HUES64 (cell line): ENCODE results near the gene MARCHF4.
"Not testable (repeated sequence)": the region's sequence is repeated elsewhere in the genome, so short reads cannot be mapped to it uniquely, and the experiment has no call there.

Experiments used
- H3K27ac ChIP-seq: 2 replicates; pipeline ENCODE4 v1.7.0; 2013; ENCODE audit warnings: low read depth, low read length, inconsistent platforms
- H3K27me3 ChIP-seq: 2 replicates; pipeline ENCODE4 v1.6.1; 2013; ENCODE audit warnings: mild to moderate bottlenecking, low read length; ENCODE audit not compliant: insufficient read depth
- H3K36me3 ChIP-seq: 2 replicates; pipeline ENCODE4 v1.6.1; 2013; ENCODE audit warnings: mild to moderate bottlenecking, low read length; ENCODE audit not compliant: insufficient read depth
- H3K4me1 ChIP-seq: 2 replicates; pipeline ENCODE4 v1.6.1; 2013; ENCODE audit warnings: mild to moderate bottlenecking, low read length, moderate library complexity; ENCODE audit not compliant: insufficient read depth
- H3K4me3 ChIP-seq: 2 replicates; pipeline ENCODE4 v1.5.1; 2013; ENCODE audit warnings: mild to moderate bottlenecking, low read length, moderate library complexity
- H3K9ac ChIP-seq: 2 replicates; pipeline ENCODE4 v1.6.1; 2013; ENCODE audit warnings: mild to moderate bottlenecking, low read depth, low read length
- H3K9me3 ChIP-seq: 2 replicates; pipeline ENCODE4 v1.6.1; 2013; ENCODE audit warnings: low read depth, low read length; ENCODE audit not compliant: insufficient read depth
- WGBS: fragments of 150-250, 120-280 bp; methylation state at CpG from one replicate; pipeline ENCODE4 v1.1.7; 2013; ENCODE audit warnings: missing lambda C conversion rate; 5-methylcytosine and 5-hydroxymethylcytosine counted together

The MARCHF4 gene

DNA sequence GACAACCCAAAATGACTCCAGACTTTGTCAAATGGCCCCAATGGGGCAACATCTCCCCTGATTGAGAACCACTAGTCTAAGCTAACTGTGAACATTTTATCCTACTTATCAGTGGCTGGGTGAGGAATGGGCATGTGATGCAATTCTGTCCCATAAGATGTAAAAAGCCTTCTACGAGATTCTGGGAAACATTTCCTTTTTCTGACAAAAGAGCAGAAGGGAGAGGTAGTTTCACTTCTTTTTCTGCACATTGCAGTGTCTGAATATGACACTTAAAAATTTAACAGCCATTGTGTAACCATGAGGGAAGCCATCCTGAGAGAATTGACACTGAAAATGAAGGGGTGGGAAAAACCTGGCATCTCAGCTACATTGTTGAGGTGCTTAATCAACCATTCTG lies 17.3 kb upstream of the MARCHF4 start:
- Histone ChIP-seq H3K27me3 (no peaks in the 10 kb centered on the region), H3K27ac (no peak overlapping the region), H3K9ac (no peak overlapping the region), H3K4me3 (no peak overlapping the region), H3K4me1 (peaks cover 4% of the 10 kb centered on the region; the same call in 1 of the 2 replicates), H3K36me3 (no peaks in the 10 kb centered on the region), H3K9me3 (no peaks in the 10 kb centered on the region)
- 92% methylated on average over 1 of the region's 1 CpG for WGBS

DNA sequence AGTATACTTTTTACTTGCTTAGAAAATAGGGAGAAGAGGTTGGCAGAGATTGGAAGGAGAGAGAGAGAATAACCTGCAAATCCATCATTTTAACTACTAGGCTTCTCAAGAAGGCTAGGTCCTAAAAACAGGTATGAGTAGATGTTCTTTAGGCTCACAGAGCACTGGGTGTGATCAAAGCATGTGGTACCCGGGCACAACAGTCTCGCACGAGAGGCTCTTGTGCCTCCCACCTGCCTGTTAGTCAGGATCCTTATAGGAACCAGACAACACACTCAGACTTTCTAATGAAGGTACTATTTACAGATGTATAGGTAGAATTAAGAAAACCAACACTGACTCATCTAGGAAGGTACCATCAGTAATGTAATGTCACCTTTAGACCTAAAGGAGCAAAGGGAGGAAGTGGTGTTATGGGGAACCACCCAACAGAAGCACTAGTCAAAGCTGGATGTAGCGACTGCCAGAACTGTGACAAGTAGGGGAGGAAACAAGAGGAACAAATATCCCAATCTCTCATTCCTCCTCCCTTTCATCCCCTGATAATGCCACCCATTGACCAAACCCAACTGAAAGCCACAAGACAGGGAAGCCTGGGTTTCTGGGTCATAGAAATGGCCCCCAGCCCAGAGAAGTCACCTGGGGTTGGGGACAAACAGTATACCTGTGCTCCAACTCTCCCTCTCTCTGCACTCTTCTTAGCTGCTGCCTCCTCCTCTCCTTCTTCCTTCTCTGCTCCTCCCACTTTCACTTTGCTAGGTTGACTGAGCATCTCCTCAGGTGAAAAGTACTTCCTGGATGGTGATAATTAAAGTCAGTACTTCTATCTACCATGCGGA lies 16.0 kb upstream of the MARCHF4 start:
- no peak overlapping the region for H3K27ac ChIP-seq
- 92% methylated on average over 5 of the region's 5 CpGs for WGBS

DNA sequence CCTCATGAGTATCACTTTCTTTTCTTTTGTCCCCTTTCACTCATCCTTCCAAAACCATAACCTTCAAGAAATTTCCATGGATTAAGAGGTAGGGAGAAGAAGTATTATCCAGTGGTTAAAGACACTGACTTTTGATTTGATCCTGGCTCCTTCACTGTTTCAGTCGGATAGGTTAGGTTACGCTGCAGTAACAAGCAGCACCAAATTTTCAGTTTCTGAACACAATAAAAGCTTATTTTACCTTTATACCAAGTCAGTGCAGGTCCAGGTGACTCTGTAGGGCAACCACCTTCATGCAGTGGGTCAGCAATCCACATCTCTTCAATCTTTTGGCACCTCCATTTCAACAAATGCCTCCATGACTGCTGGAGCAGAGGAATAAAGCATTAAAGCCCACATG lies 15.0 kb upstream of the MARCHF4 start:
- WGBS: 96% methylated on average over 2 of the region's 2 CpGs
- H3K27ac ChIP-seq: no peak overlapping the region
- no peaks in the 10 kb centered on the region for H3K36me3 ChIP-seq
- H3K4me1 ChIP-seq: peaks cover 4% of the 10 kb centered on the region; the same call in 1 of the 2 replicates
- H3K4me3 ChIP-seq: no peak overlapping the region
- H3K9me3 ChIP-seq: no peaks in the 10 kb centered on the region
- no peaks in the 10 kb centered on the region for H3K27me3 ChIP-seq
- H3K9ac ChIP-seq: no peak overlapping the region

More for the DNA sequence above, 16.0 kb upstream of the MARCHF4 start:
- Histone ChIP-seq H3K9ac (no peak overlapping the region), H3K4me1 (peaks cover 4% of the 10 kb centered on the region; the same call in 1 of the 2 replicates), H3K27me3 (no peaks in the 10 kb centered on the region), H3K36me3 (no peaks in the 10 kb centered on the region), H3K4me3 (no peak overlapping the region), H3K9me3 (no peaks in the 10 kb centered on the region)

DNA sequence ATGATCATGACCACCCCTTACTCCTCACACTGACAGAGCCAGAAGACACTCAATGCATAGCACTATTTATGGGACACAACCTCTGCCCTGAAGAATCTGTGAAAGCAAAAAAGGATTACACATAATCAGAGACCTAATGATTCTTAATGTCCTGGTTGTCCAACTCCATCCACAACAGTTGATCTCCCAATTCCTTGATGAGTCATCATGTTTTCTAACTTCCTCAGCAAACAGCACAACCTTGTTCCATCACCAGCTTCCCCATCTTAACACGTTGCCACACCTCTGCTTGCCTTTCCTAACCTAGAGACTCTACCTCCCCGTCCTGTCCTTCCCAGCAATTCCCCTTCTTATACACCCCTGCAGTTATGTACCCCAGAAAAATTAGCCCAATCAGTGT lies 13.2 kb upstream of the MARCHF4 start:
- H3K9ac ChIP-seq: no peak overlapping the region
- no peak overlapping the region for H3K4me3 ChIP-seq
- H3K9me3 ChIP-seq: no peaks in the 10 kb centered on the region
- 75% methylated on average over 2 of the region's 2 CpGs for WGBS
- H3K36me3 ChIP-seq: no peaks in the 10 kb centered on the region
- no peak overlapping the region for H3K27ac ChIP-seq
- H3K4me1 ChIP-seq: peaks cover 4% of the 10 kb centered on the region; the same call in 1 of the 2 replicates
- H3K27me3 ChIP-seq: no peaks in the 10 kb centered on the region

DNA sequence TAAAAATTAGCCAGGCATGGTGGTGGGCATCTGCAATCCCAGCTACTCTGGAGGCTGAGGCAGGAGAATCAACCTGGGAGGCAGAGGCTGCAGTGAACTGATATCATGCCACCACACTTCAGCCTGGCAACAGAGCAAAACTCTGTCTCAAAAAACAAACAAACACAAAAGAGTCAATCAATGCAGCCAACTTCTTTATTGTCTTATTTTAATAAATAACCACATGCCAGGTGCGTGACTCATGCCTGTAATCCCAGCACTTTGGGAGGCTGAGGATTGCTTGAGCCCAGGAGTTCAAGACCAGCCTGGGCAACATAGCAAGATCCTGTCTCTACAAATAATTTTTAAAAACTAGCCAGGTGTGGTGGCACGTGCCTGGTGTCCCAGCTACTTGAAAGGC lies 12.1 kb upstream of the MARCHF4 start:
- H3K4me3 ChIP-seq, H3K36me3 ChIP-seq, H3K27me3 ChIP-seq, H3K27ac ChIP-seq, H3K4me1 ChIP-seq, H3K9ac ChIP-seq, H3K9me3 ChIP-seq: not testable (repeated sequence)
- WGBS: 98% methylated on average over 2 of the region's 2 CpGs

DNA sequence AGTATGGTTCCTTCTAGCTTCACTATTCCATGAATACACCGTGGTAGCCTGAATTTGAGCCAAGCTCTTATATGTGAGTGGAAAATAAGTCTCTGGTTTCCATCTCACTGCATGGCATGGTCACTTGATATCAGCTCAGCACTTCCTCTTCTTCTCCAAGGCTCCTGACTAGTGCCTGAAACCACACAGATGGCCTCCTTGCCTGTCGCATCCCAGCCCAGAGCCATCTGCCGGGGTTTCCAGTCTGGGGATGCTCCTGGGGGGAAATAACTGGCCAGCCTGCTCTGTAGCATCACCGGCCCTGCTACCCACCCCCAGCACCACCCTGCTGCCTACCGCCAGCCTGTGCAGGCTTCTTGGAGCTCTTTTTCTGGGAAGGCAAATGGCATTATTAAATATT lies 7.7 kb upstream of the MARCHF4 start:
- H3K36me3 ChIP-seq: no peaks in the 10 kb centered on the region
- no peak overlapping the region for H3K9ac ChIP-seq
- 88% methylated on average over 5 of the region's 5 CpGs for WGBS

DNA sequence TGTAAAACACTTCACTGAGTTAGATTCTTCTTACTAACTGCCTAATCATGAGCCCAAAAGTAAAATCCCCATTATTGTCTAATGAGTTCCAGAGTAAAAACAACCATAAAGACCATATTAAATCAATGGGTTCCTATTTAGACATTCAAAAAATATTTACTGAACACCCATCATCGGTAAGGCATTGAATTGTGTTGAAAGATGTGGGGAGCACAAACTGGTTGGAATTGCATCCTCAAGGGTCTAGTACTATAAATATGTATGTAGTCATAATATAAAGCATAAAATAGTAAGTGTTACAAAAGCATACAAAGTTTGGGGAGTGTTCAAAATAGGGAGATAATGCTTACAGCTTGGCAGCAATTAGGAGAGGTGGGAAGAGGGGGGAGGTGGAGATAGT lies 3.0 kb upstream of the MARCHF4 start:
- peaks cover 29% of the 10 kb centered on the region for H3K27me3 ChIP-seq
- H3K9ac ChIP-seq: no peak overlapping the region
- no peak overlapping the region for H3K4me3 ChIP-seq
- H3K36me3 ChIP-seq: no peaks in the 10 kb centered on the region
- WGBS: no CpG with 5 or more reads among the region's 1 CpG
- peaks cover 17% of the 10 kb centered on the region for H3K4me1 ChIP-seq
- no peak overlapping the region for H3K27ac ChIP-seq
- no peaks in the 10 kb centered on the region for H3K9me3 ChIP-seq

More for the DNA sequence above, 7.7 kb upstream of the MARCHF4 start:
- Histone ChIP-seq H3K9me3 (no peaks in the 10 kb centered on the region), H3K27ac (no peak overlapping the region), H3K4me1 (no peaks in the 10 kb centered on the region), H3K4me3 (no peak overlapping the region), H3K27me3 (no peaks in the 10 kb centered on the region)

DNA sequence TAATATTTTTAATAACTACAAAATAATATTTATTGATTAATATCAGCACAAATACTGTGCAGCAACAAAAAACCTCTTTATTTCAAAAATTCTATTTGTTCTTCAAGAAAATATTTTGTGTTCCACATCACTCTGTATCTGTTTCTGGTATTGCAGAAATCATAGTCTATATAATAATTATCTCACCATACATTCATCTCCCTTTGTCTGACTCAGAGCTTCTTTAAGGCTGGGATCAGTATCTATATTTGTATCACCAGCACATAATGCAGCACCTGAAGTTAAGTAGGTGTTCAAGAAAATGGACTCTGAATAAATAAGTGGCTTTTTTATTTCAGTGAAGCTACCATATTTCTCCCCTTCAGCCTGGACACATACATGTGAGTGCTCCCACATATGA lies 1.6 kb upstream of the MARCHF4 start:
- Histone ChIP-seq H3K9ac (no peak overlapping the region), H3K27me3 (peaks cover 43% of the 10 kb centered on the region), H3K27ac (no peak overlapping the region), H3K9me3 (no peaks in the 10 kb centered on the region), H3K4me3 (no peak overlapping the region), H3K4me1 (peaks cover 20% of the 10 kb centered on the region), H3K36me3 (no peaks in the 10 kb centered on the region)

DNA sequence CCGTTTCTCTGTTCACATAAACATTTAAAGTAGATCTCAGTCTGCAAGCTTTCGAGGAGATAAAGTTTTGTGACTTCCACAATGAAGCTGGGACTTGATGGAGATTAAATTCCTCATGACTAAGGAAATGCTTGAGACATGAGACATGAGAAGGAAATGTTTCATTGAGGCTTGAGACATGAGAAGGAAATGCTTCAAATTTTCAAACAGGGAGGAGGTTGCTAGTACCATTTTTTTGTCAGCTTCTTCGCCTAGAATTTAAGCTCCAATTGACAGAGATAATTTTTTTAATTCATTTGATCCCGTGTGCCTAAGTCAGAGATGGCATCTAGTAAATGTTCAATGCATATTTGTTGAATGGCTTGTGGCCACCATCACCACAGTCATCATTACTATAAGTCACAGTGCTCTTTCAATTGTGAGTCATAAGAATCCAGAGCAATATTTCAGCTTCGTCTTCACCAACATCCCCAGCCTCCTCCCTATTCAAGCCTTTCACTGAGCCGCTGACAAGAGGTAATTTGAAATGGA lies 543 bp upstream of the MARCHF4 start:
- no peaks in the 10 kb centered on the region for H3K9me3 ChIP-seq
- no peak overlapping the region for H3K27ac ChIP-seq
- peaks cover 23% of the 10 kb centered on the region for H3K4me1 ChIP-seq
- no peaks in the 10 kb centered on the region for H3K36me3 ChIP-seq
- no peak overlapping the region for H3K9ac ChIP-seq
- peaks cover 44% of the 10 kb centered on the region for H3K27me3 ChIP-seq
- WGBS: 31% methylated on average over 5 of the region's 6 CpGs
- peak overlapping the region; percentile 75 for H3K4me3 ChIP-seq

DNA sequence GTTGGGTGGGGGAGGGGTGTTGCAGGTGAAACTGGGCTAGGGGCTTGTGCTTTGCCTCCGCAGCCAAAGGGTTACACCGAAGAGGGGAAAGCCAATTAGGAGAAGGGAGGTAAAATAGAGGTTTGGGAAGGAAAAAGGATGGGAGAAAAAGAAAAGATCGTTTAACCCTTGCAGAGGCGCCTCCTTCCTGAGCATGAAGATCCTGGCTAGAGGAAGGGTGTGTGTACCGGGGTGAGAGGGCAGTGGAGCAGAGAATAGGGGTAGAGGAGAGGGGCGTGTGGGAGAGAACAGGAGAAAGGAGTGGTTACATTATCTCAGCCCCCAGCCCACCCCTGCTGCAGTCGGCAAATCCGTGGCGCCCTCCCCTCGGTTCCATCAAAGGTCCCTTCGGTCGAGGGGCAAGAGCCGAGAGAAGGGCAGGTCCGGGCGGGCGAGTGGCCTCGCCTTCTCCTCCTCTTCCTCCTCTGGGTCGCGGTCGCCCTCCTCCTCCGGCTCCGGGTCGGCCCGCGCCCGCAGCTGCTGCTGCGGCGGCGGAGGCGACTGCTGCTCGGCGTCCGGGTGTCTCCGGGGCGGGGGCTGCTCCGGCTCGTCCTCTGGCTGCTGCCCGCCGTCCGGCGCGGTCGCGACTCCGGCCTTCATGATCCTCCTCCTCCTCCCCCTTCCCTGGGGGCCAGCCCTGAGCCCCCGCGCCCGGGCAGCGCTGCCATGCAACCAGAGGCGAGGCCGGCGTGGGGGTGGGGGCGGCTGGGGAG lies 1.1 kb downstream of the MARCHF4 start:
- Histone ChIP-seq H3K36me3 (no peaks in the 10 kb centered on the region), H3K4me1 (peaks cover 30% of the 10 kb centered on the region), H3K27me3 (peaks cover 44% of the 10 kb centered on the region), H3K9me3 (no peaks in the 10 kb centered on the region), H3K27ac (no peak overlapping the region), H3K4me3 (peak overlapping the region; percentile 75), H3K9ac (no peak overlapping the region)
- under 1% methylated on average over 53 of the region's 53 CpGs for WGBS

DNA sequence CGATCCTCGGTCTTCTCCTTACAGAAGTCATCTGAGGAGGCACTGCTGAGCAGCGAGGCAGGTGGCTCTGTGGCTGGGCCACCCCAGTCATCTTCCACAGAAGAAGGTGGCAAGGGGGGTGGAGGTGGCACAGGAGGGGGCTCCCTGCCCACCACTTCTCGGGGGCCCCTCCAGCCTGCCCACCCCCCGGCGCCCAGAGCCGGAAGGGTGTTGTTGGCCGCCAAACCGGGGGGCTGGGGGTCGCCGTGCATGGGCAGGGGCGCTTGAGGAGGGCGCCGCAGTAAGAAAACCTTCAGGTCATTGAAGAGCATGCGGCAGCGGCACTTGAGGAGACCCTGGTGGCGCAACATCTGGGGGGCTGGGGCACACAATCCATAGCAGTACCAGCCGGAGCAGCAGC lies 2.5 kb downstream of the MARCHF4 start:
- H3K27ac ChIP-seq: no peak overlapping the region
- H3K9me3 ChIP-seq: no peaks in the 10 kb centered on the region
- no peak overlapping the region for H3K4me3 ChIP-seq
- H3K36me3 ChIP-seq: no peaks in the 10 kb centered on the region
- H3K9ac ChIP-seq: no peak overlapping the region
- peaks cover 30% of the 10 kb centered on the region for H3K4me1 ChIP-seq
- H3K27me3 ChIP-seq: peaks cover 44% of the 10 kb centered on the region
- 92% methylated on average over 18 of the region's 18 CpGs for WGBS
